Activated naive CD4-positive, alpha-beta T cell treated with anti-CD3 and anti-CD28 coated beads, Interleukin-2, amount 10 ng/mL, durations not matched to agents 7 days and 5 days (primary cell): ENCODE data around the gene SLC16A3.
"Not testable (repeated sequence)": the region's sequence is repeated elsewhere in the genome, so short reads cannot be mapped to it uniquely, and the experiment has no call there.

Experiments
- CTCF ChIA-PET: fragments of 350-600 bp; sonication (Branson Sonifier 250); formaldehyde crosslinking; loops from one replicate; lab custom pipeline; 2021; ENCODE audit warnings: antibody characterized with exemption; lab: Charles Lee
- DNase-seq: peaks from one replicate; pipeline ENCODE4 v3.0.0-alpha.2; 2020
- H3K27ac Mint-ChIP-seq: one replicate; pipeline ENCODE4 v1.8.0; 2021; ENCODE audit warnings: mild to moderate bottlenecking, moderate library complexity, mixed read lengths
- H3K27me3 Mint-ChIP-seq: one replicate; pipeline ENCODE4 v1.8.0; 2021; ENCODE audit warnings: mild to moderate bottlenecking, mixed read lengths
- H3K36me3 Mint-ChIP-seq: one replicate; pipeline ENCODE4 v1.8.0; 2021; ENCODE audit warnings: mixed read lengths
- H3K4me1 Mint-ChIP-seq: one replicate; pipeline ENCODE4 v1.8.0; 2021; ENCODE audit warnings: mixed read lengths
- H3K4me3 Mint-ChIP-seq: one replicate; pipeline ENCODE4 v1.8.0; 2021; ENCODE audit warnings: mild to moderate bottlenecking, moderate library complexity, mixed read lengths
- H3K9me3 Mint-ChIP-seq: one replicate; pipeline ENCODE4 v1.8.0; 2021; ENCODE audit warnings: mixed read lengths

SLC16A3 gene

DNA sequence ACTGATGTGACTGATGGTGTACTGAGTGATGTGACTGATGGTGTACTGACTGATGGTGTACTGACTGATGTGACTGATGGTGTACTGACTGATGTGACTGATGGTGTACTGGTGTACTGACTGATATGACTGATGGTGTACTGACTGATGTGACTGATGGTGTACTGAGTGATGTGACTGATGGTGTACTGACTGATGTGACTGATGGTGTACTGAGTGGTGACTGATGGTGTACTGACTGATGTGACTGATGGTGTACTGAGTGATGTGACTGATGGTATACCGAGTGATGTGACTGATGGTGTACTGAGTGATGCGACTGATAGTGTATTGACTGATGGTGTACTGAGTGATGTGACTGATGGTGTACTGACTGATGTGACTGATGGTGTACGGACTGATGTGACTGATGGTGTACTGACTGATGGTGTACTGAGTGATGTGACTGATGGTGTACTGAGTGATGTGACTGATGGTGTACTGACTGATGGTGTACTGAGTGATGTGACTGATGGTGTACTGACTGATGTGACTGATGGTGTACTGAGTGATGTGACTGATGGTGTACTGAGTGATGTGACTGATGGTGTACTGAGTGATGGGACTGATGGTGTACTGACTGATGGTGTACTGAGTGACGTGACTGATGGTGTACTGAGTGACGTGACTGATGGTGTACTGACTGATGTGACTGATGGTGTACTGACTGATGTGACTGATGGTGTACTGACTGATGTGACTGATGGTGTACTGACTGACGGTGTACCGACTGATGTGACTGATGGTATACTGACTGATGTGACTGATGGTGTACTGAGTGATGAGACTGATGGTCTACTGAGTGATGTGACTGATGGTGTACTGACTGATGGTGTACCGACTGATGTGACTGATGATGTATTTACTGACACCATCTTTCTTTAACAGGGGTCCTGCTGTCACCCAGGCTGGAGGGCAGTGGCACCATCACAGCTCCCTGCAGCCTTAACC lies 31.4 kb downstream of the SLC16A3 start:
- H3K4me3 Mint-ChIP-seq, H3K4me1 Mint-ChIP-seq, H3K9me3 Mint-ChIP-seq, H3K27ac Mint-ChIP-seq, H3K27me3 Mint-ChIP-seq, DNase-seq, CTCF ChIA-PET: not testable (repeated sequence)
- H3K36me3 Mint-ChIP-seq = peaks cover 86% of the 10 kb centered on the region

- no peak overlapping the region for H3K27ac Mint-ChIP-seq
- no peak for DNase-seq
- H3K36me3 Mint-ChIP-seq = peaks cover 82% of the 10 kb centered on the region
- peaks cover 4% of the 10 kb centered on the region for H3K9me3 Mint-ChIP-seq
- CTCF ChIA-PET = no interaction called here
- H3K27me3 Mint-ChIP-seq = no peaks in the 10 kb centered on the region
- peaks cover 12% of the 10 kb centered on the region for H3K4me1 Mint-ChIP-seq
- no peak overlapping the region for H3K4me3 Mint-ChIP-seq
Observed at GRCh38 chr17:82262344-82262743, 33.5 kb downstream of the SLC16A3 start.

- Mint-ChIP-seq H3K36me3 (peaks cover 77% of the 10 kb centered on the region), H3K4me3 (no peak overlapping the region), H3K4me1 (peaks cover 23% of the 10 kb centered on the region), H3K27ac (no peak overlapping the region), H3K27me3 (no peaks in the 10 kb centered on the region), H3K9me3 (peaks cover 4% of the 10 kb centered on the region)
- CTCF ChIA-PET = no interaction called here
- DNase-seq = no peak
Observed at GRCh38 chr17:82263641-82264040, 34.8 kb downstream of the SLC16A3 start.

DNA sequence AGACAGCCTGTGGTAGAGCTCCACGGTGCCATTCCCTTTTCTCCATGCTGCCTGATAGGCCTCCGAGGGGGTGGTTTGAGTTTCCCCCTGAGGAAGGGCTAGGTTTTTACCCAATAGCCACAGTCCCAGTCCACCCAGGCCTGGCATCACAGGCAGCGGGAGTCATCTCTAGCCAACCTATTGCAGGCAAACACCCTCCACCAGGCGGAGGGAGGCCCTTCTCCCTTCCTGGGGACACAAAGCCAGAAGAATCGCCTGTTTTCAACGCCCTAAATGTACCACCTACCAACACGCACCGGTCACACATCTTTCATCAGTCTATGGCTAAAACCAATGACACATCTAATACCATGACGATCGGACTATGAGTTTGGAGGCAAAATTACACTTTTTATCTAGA lies 37.3 kb downstream of the SLC16A3 start:
- H3K36me3 Mint-ChIP-seq = peaks cover 70% of the 10 kb centered on the region
- no peak overlapping the region for H3K4me3 Mint-ChIP-seq
- CTCF ChIA-PET = no interaction called here
- peaks cover under 1% of the 10 kb centered on the region for H3K9me3 Mint-ChIP-seq
- no peak for DNase-seq
- H3K27me3 Mint-ChIP-seq = no peaks in the 10 kb centered on the region
- peaks cover 47% of the 10 kb centered on the region for H3K4me1 Mint-ChIP-seq
- H3K27ac Mint-ChIP-seq = no peak overlapping the region

- Mint-ChIP-seq H3K4me3 (no peak overlapping the region), H3K36me3 (peaks cover 66% of the 10 kb centered on the region), H3K27me3 (no peaks in the 10 kb centered on the region), H3K27ac (peak overlapping the region; percentile 5), H3K4me1 (peaks cover 60% of the 10 kb centered on the region), H3K9me3 (no peaks in the 10 kb centered on the region)
- CTCF ChIA-PET = interaction anchor here (0.6 kb wide), 1 partner anchor 90 kb away, joined by 3 read pairs; no protein-coding TSS in a partner anchor
- DNase-seq = no peak
Observed at GRCh38 chr17:82267575-82268379, 38.9 kb downstream of the SLC16A3 start.

DNA sequence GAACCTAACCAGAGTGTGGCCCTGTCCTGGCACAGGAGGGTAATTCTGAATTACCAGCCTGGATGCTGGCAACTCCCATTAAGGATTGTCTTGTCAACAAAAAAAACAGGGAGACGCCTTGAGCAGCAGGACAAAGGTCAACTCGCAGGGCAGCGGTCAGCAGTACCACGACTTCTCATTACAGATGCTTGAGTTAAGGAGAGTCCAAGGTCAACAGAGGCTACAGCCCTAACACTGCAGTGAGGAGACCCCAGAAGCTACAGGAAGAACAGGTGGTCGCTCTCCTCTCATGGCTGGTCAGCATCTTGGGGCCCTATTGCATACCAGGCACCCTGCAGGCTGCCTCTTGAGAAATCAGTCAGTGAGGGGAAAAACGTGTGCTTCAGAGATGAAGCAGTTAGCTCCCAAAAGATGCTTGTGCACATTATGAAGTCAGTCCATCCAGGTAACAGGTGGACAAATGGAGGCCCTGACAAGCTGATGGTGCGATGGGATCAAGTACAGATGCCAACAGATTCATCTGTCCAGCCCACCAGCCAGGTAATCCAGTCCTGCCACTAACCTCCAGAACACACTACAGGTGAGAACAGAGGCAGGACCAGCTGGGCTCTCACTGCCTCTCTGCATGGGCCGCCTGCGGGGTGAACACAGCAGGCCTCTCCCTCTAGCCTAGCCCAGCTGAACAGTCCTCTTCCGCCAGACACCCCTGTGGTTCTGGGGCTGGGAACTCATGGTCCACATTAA lies 40.5 kb downstream of the SLC16A3 start:
- no peak overlapping the region for H3K4me3 Mint-ChIP-seq
- no peaks in the 10 kb centered on the region for H3K9me3 Mint-ChIP-seq
- no peak overlapping the region for H3K27ac Mint-ChIP-seq
- H3K4me1 Mint-ChIP-seq = peaks cover 60% of the 10 kb centered on the region
- H3K27me3 Mint-ChIP-seq = peaks cover 5% of the 10 kb centered on the region
- DNase-seq = no peak
- CTCF ChIA-PET = interaction anchor here (0.8 kb wide), 1 partner anchor 31 kb away, joined by 3 read pairs; no protein-coding TSS in a partner anchor
- peaks cover 57% of the 10 kb centered on the region for H3K36me3 Mint-ChIP-seq

- no peaks in the 10 kb centered on the region for H3K9me3 Mint-ChIP-seq
- peak overlapping the region; percentile 22 for H3K4me3 Mint-ChIP-seq
- no peak for DNase-seq
- CTCF ChIA-PET = interaction anchor here (1.0 kb wide), 1 partner anchor 52 kb away, joined by 4 read pairs; no protein-coding TSS in a partner anchor
- H3K36me3 Mint-ChIP-seq = peaks cover 52% of the 10 kb centered on the region
- H3K4me1 Mint-ChIP-seq = peaks cover 61% of the 10 kb centered on the region
- peaks cover 9% of the 10 kb centered on the region for H3K27me3 Mint-ChIP-seq
- peak overlapping the region; percentile 64 for H3K27ac Mint-ChIP-seq
Observed at GRCh38 chr17:82269882-82270500, 41.1 kb downstream of the SLC16A3 start.

GRCh38 chr17:82270651-82271050 lies 41.8 kb downstream of the SLC16A3 start:
- no peak for DNase-seq
- Mint-ChIP-seq H3K4me3 (peak overlapping the region; percentile 22), H3K4me1 (peaks cover 61% of the 10 kb centered on the region), H3K36me3 (peaks cover 47% of the 10 kb centered on the region), H3K9me3 (no peaks in the 10 kb centered on the region), H3K27me3 (peaks cover 16% of the 10 kb centered on the region), H3K27ac (peak overlapping the region; percentile 64)
- CTCF ChIA-PET = interaction anchor here (1.0 kb wide), 1 partner anchor 51 kb away, joined by 4 read pairs; no protein-coding TSS in a partner anchor

DNA sequence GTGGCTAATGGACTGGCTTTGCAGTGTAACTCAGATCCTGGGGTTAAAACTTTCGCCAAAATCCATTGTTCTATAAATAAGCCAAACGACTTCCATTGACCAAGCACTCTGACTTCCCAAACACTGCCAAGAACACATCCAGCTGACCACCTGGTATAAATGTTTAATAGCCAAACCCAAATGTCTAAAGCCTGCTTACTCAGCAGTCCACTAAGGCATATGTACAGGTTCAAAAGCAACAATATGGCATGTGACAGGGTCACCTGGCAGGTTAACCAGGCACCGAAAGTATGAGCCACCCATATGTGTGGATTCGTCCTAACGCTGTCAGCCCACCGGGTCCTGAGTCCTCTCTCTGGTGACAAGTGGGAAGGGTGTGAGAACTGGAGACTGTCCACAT lies 42.6 kb downstream of the SLC16A3 start:
- Mint-ChIP-seq H3K9me3 (no peaks in the 10 kb centered on the region), H3K4me3 (peak overlapping the region; percentile 82), H3K36me3 (peaks cover 39% of the 10 kb centered on the region), H3K4me1 (peaks cover 57% of the 10 kb centered on the region), H3K27me3 (peaks cover 23% of the 10 kb centered on the region), H3K27ac (peak overlapping the region; percentile 92)
- DNase-seq = no peak
- CTCF ChIA-PET = interaction anchor here (1.0 kb wide), 1 partner anchor 50 kb away, joined by 4 read pairs; no protein-coding TSS in a partner anchor

DNA sequence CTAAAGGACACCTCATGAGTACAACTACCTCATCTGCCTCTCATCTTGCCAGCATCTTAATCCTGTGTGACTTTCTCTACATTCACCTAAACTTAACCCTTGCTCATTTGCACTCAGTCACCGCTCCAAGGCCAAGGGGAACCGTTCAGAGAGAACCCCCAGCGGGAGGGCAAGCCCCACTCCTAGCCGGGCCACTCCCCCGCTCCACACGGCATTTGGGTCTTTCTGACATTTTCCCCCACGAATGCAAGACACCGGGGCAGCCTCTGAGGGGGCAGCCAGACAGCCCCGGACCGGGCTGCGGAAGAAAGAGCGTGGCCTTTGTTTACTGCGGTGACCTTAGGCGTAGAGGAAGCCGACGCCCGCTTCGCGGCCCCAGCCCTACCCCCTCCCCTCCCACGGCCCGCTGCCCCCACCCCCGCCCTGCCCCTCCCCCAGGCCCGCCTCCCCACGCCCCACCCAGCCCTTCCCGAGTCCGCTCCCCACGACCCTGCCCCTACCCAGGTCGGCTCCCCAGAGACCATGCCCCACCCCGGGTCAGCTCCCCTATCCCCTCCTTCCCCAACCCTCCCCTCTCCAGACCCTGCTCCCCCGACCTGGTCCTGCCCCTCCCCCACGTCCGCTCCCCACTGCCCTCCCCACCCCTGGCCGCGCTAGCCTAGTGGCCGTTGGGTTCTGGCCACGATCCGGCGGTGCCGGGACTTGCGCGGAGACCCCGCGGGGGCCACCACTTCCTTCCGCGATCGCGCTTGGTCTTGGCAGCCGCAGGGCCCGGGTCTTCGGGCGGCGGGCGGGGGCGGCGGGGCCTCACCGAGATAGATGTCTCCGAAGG lies 43.9 kb downstream of the SLC16A3 start:
- H3K4me1 Mint-ChIP-seq = peaks cover 48% of the 10 kb centered on the region
- CTCF ChIA-PET = interaction anchor here (1.5 kb wide), 1 partner anchor 29 kb away, joined by 3 read pairs; no protein-coding TSS in a partner anchor
- no peaks in the 10 kb centered on the region for H3K9me3 Mint-ChIP-seq
- peak overlapping the region; percentile 91 for H3K4me3 Mint-ChIP-seq
- peaks cover 31% of the 10 kb centered on the region for H3K27me3 Mint-ChIP-seq
- peak; percentile 68 for DNase-seq
- H3K36me3 Mint-ChIP-seq = peaks cover 31% of the 10 kb centered on the region
- H3K27ac Mint-ChIP-seq = peak overlapping the region; percentile 98

GRCh38 chr17:82273327-82274133 lies 44.7 kb downstream of the SLC16A3 start, which contains the start of gene CSNK1D:
Gene CSNK1D, minus strand, starts transcription at chr17:82273700. Its CDS starts 319 bp downstream, at chr17:82273381.
- CTCF ChIA-PET = interaction anchor here (1.5 kb wide), 1 partner anchor 29 kb away, joined by 3 read pairs; no protein-coding TSS in a partner anchor

More at GRCh38 chr17:82273327-82274133, 44.7 kb downstream of the SLC16A3 start, which contains the start of gene CSNK1D:
- Mint-ChIP-seq H3K4me3 (peak within 1 kb of the TSS; percentile 91), H3K27ac (peak within 1 kb of the TSS; percentile 98), H3K36me3 (peaks cover 29% of the 10 kb centered on the region), H3K4me1 (peaks cover 41% of the 10 kb centered on the region), H3K27me3 (peaks cover 37% of the 10 kb centered on the region), H3K9me3 (no peaks in the 10 kb centered on the region)
- DNase-seq = peak; percentile 93
